IgD-negative memory B cell (primary cell): ENCODE data around the gene QRFP. TPM values are rescaled to one million over a fixed set of nuclear protein-coding genes. Genes with fewer than 3 reads are reported as not detected.
A peak's percentile ranks its signal among the peaks of the same experiment; 100 is the strongest.

Experiments
- H3K27ac Mint-ChIP-seq, 3 donors: one replicate each; pipeline ENCODE4 v1.8.0; 2020 to 2022; ENCODE audit warnings: mild to moderate bottlenecking in 3 of 3, mixed read lengths in 3 of 3, moderate library complexity in 1 of 3
- H3K27me3 Mint-ChIP-seq: one replicate; pipeline ENCODE4 v1.8.0; 2021; ENCODE audit warnings: mixed read lengths
- H3K36me3 Mint-ChIP-seq: one replicate; pipeline ENCODE4 v1.8.0; 2020; ENCODE audit warnings: mild to moderate bottlenecking, mixed read lengths
- H3K4me1 Mint-ChIP-seq, 3 donors: one replicate each; pipeline ENCODE4 v1.8.0; 2020 to 2022; ENCODE audit warnings: mixed read lengths in 3 of 3, mild to moderate bottlenecking in 1 of 3
- H3K4me3 Mint-ChIP-seq, 4 donors: one replicate each; pipeline ENCODE4 v1.8.0; 2020 to 2022; ENCODE audit warnings: mild to moderate bottlenecking in 4 of 4, mixed read lengths in 4 of 4, moderate library complexity in 3 of 4
- H3K9me3 Mint-ChIP-seq, 3 donors: one replicate each; pipeline ENCODE4 v1.8.0; 2020 to 2021; ENCODE audit warnings: mixed read lengths in 3 of 3, mild to moderate bottlenecking in 1 of 3
- polyA plus RNA-seq: library from polyadenylated mRNA; unstranded; fragments of 300-500 nt; fragmentation: Illumina TruSeq; gene quantifications from one replicate; pipeline ENCODE4 v1.2.3, GENCODE V29; 2021

The QRFP gene
- polyA plus RNA-seq, 1 donor from 2014 or later = not detected

DNA sequence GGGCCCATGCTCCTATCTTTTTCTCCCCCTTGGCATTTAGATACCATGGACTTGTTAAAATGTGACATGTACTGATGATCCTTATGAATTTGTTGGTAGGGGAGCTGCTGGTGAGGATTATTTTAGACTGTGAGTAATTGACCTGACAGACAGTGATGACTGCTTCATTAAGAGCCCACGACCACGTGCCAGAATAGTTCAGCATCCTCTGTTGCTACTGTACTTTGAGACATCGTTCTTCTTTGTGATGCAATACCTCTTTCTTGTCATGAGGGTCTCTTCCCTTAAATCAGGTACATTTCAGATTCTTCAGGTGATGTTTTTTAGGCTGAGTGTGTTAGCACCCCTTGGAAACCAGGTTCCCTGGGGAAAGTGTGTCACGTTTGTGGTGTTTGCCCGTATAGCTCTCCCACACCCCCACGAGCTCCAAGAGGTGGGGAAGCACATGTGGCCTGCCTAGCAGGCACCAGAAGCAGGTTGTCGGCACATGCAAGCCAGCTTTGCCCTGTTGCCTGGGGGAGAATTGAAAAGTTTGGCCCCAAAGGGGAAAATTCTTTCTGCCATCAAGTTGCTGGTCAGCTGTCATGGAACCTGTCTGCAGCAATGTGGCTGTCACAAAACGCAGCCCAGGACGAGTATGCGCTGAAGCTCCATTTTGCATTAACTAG lies 25.1 kb downstream of the QRFP start:
- no peaks in the 10 kb centered on the region for H3K9me3 Mint-ChIP-seq
- peaks cover 5 to 14% (median 9%) of the 10 kb centered on the region in 3 donors for H3K4me1 Mint-ChIP-seq
- no peaks in the 10 kb centered on the region for H3K27me3 Mint-ChIP-seq
- H3K27ac Mint-ChIP-seq = peak overlapping the region in 1 of 3 donors; percentile 2
- H3K4me3 Mint-ChIP-seq = no peak overlapping the region
- H3K36me3 Mint-ChIP-seq = peaks cover 5% of the 10 kb centered on the region

- Mint-ChIP-seq H3K27me3 (no peaks in the 10 kb centered on the region), H3K9me3 (no peaks in the 10 kb centered on the region), H3K27ac (peak overlapping the region in 1 of 3 donors; percentile 2), H3K36me3 (peaks cover 5% of the 10 kb centered on the region), H3K4me3 (peak overlapping the region in 1 of 4 donors; percentile 31), H3K4me1 (peaks cover 9 to 18% (median 12%) of the 10 kb centered on the region in 3 donors)
Measured at GRCh38 chr9:130870491-130871381, 25.9 kb downstream of the QRFP start.

GRCh38 chr9:130869250-130869649 lies 27.4 kb downstream of the QRFP start:
- H3K27ac Mint-ChIP-seq = no peak overlapping the region
- H3K4me1 Mint-ChIP-seq = peaks cover 9 to 18% (median 12%) of the 10 kb centered on the region in 3 donors
- H3K4me3 Mint-ChIP-seq = no peak overlapping the region
- H3K36me3 Mint-ChIP-seq = peaks cover 2% of the 10 kb centered on the region
- H3K9me3 Mint-ChIP-seq = no peaks in the 10 kb centered on the region
- no peaks in the 10 kb centered on the region for H3K27me3 Mint-ChIP-seq

DNA sequence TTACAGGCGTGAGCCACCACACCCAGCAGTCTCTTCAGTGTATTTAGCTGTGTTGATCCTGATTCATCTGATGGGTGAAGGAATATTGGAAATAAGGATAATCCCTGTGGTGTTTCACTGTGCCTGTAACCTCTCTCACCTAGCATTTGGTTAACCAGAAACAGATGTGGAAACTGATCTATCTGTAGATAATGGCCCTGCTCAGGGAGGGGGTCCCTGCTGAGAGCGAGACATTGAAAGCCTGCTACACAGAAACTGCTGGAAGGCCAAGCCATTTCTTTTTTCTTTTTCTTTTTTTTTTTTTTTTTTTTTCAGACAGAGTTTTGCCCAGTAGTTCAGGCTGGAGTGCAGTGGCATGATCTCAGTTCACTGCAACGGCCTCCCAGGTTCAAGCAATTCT lies 28.4 kb downstream of the QRFP start:
- Mint-ChIP-seq H3K4me3 (no peak overlapping the region), H3K27me3 (no peaks in the 10 kb centered on the region), H3K36me3 (peaks cover 2% of the 10 kb centered on the region), H3K9me3 (no peaks in the 10 kb centered on the region), H3K4me1 (peaks cover 9 to 18% (median 12%) of the 10 kb centered on the region in 3 donors), H3K27ac (no peak overlapping the region)

DNA sequence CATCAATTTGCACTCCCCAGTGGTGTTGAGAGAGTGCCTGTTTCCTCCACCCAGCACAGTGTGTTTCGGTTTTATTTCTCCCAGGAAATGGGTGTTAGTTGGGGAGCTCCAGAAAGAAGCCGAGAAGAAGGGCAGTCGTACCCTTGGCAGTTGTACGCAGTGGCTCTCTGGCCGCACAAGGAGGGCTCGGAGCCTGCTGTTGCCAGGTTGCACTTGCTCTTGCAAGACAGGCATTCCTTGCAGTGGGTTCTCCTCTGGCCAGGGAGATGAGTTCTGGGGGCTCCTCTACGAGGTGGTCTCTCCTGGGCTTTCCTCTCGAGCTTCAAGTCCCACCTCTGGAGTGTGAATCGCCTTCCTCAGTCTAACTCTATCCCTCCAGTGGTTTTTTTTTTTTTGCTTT lies 29.1 kb downstream of the QRFP start:
- Mint-ChIP-seq H3K27me3 (no peaks in the 10 kb centered on the region), H3K4me1 (peaks cover 9 to 18% (median 12%) of the 10 kb centered on the region in 3 donors), H3K36me3 (peaks cover 2% of the 10 kb centered on the region), H3K4me3 (no peak overlapping the region), H3K9me3 (no peaks in the 10 kb centered on the region), H3K27ac (no peak overlapping the region)

DNA sequence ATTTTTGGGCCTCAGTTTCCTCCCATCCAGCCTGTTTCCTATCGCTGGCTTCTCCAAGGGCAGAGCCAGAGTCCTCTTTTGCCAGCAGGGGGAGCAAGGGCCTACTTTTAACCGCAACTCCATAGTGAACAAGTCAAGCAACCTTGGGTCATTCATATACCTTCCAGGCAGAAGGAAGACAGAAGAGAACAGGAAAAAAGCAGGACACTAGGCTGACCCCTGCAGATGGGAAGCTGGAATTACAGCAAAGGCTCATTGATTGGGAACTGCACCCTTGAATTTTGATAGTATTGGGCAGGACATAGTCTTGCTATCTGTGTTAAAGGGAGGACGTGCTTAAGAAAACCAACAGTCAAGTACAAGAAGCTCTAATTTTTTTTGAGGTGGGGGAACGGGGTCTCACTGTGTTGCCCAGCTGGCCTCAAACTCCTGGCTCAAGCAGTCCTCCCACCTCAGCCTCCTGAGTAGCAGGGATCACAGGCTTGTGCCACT lies 30.1 kb downstream of the QRFP start:
- no peak overlapping the region for H3K4me3 Mint-ChIP-seq
- peak overlapping the region in 1 of 3 donors; percentile 69 for H3K27ac Mint-ChIP-seq

GRCh38 chr9:130865921-130866320 lies 30.7 kb downstream of the QRFP start:
- no peak overlapping the region for H3K27ac Mint-ChIP-seq
- no peaks in the 10 kb centered on the region for H3K36me3 Mint-ChIP-seq
- no peaks in the 10 kb centered on the region for H3K27me3 Mint-ChIP-seq
- H3K4me1 Mint-ChIP-seq = peaks cover 6 to 14% (median 6%) of the 10 kb centered on the region in 3 donors
- H3K4me3 Mint-ChIP-seq = no peak overlapping the region
- H3K9me3 Mint-ChIP-seq = no peaks in the 10 kb centered on the region

More for the DNA sequence above, 30.1 kb downstream of the QRFP start:
- H3K9me3 Mint-ChIP-seq = no peaks in the 10 kb centered on the region
- H3K27me3 Mint-ChIP-seq = no peaks in the 10 kb centered on the region
- H3K4me1 Mint-ChIP-seq = peaks cover 9 to 18% (median 12%) of the 10 kb centered on the region in 3 donors
- no peaks in the 10 kb centered on the region for H3K36me3 Mint-ChIP-seq

- Mint-ChIP-seq H3K27me3 (no peaks in the 10 kb centered on the region), H3K4me3 (no peak overlapping the region), H3K9me3 (no peaks in the 10 kb centered on the region), H3K36me3 (no peaks in the 10 kb centered on the region), H3K4me1 (peaks cover 3 to 5% (median 3%) of the 10 kb centered on the region in 3 donors), H3K27ac (no peak overlapping the region)
Measured at GRCh38 chr9:130864541-130864940, 32.1 kb downstream of the QRFP start.

GRCh38 chr9:130862747-130863146 lies 33.9 kb downstream of the QRFP start:
- Mint-ChIP-seq H3K36me3 (no peaks in the 10 kb centered on the region), H3K9me3 (no peaks in the 10 kb centered on the region), H3K27me3 (no peaks in the 10 kb centered on the region), H3K27ac (peak overlapping the region in 1 of 3 donors; percentile 67), H3K4me1 (peaks cover 3 to 5% (median 3%) of the 10 kb centered on the region in 3 donors), H3K4me3 (no peak overlapping the region)

DNA sequence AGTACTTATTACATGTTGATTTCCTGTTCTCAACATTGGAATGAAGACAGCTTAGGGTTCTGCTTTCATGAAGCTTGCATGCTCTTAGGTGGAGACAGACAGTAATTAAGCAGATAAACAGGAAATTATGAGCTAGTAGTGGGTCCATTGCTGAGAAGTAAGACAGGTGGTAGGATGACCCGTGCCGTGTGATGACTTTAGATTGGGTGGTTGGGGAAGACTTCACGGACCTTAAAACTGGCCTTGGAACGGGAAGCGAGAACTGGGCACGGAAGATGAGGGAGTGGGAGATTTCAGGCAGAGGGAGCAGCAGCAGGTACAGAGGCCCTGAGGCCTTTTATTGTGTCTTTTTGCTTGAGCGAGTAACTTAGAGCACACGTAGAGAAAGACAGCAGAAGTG lies 34.4 kb downstream of the QRFP start:
- Mint-ChIP-seq H3K9me3 (no peaks in the 10 kb centered on the region), H3K4me1 (peaks cover 3 to 5% (median 3%) of the 10 kb centered on the region in 3 donors), H3K27ac (peak overlapping the region in 1 of 3 donors; percentile 39), H3K36me3 (no peaks in the 10 kb centered on the region), H3K4me3 (no peak overlapping the region), H3K27me3 (no peaks in the 10 kb centered on the region)

DNA sequence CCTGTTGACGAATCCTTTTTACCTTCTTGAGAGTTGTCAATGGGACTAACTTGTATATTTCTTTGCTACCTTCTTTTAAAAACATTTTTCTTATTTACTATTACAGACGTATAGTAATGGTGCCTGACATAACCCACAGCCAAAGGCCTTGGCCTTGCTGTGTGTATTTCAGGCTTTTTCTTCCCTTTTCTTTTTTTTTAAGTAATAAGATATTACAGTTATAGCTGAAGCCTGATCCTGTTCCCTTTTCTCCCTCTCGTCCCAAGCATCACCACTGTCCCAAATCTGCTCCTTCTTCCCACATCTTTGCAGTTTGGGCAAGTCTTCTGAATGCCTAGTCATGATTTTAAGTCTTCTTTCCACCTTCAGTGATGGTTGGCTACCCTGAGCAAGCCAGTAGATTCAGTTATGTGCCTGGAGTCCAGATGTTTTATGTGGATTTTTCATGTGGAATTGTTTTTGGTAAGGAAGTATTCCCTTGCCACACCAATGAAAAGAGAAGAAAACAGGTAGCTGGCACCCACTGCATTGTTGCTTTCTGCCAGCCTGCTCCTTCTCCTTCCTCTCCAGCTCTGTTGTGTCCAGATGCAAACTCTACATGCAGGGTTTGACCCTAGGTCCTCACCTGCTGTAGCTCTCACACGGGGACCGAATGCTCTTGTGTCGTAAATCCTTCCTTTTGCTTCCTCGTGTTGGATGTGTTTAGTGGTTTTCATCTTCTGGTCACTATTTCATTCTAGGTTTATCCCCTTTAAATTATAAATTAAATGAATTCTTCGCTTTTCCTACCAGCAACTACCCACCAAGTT lies 35.0 kb downstream of the QRFP start:
- H3K4me3 Mint-ChIP-seq = no peak overlapping the region
- H3K27ac Mint-ChIP-seq = no peak overlapping the region
- H3K4me1 Mint-ChIP-seq = peaks cover 3 to 5% (median 3%) of the 10 kb centered on the region in 3 donors
- no peaks in the 10 kb centered on the region for H3K36me3 Mint-ChIP-seq
- no peaks in the 10 kb centered on the region for H3K27me3 Mint-ChIP-seq
- H3K9me3 Mint-ChIP-seq = no peaks in the 10 kb centered on the region

DNA sequence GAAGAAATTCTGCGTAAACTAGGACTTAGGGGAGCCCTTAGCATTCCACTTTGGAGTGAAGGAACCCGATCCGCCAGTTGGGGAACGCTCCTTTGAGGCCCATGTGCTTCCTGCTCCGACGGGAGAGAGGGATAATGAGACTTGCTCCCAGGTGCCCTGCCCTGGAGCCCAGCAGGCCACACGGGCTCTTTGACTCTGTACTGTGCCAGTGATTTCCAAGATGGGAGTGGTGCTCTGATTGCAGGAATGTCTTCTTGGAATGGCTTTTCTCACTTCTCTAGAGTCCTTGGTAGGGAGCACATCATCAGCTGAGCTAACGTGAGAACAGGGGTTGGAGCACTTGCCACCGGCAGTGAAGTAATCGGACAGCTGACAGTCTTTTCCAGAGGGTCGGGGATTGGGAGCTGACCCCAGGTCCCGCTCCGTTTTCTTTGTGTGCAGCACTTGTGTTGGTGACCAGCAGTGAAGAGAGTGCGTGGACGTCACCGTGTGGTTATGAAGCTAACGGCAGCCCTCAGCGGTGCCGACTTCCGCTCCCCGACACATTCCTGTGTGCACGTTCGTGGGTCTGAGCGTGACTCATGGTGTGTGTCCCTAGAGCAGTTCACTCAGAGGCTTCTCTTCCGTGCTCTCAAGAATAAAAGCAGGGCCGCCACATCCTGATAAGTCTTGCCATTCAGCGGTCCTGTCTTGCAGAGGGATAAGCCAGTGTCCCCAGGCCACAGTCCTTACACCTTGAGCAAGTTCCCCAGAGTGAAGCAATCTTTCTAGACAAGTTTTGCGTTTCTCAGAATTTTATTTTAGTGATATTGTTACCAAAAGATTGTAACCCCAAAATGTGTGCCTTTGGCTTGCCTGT lies 35.9 kb downstream of the QRFP start:
- no peaks in the 10 kb centered on the region for H3K36me3 Mint-ChIP-seq
- no peaks in the 10 kb centered on the region for H3K4me1 Mint-ChIP-seq
- H3K27ac Mint-ChIP-seq = no peak overlapping the region
- no peak overlapping the region for H3K4me3 Mint-ChIP-seq
- no peaks in the 10 kb centered on the region for H3K27me3 Mint-ChIP-seq
- no peaks in the 10 kb centered on the region for H3K9me3 Mint-ChIP-seq

DNA sequence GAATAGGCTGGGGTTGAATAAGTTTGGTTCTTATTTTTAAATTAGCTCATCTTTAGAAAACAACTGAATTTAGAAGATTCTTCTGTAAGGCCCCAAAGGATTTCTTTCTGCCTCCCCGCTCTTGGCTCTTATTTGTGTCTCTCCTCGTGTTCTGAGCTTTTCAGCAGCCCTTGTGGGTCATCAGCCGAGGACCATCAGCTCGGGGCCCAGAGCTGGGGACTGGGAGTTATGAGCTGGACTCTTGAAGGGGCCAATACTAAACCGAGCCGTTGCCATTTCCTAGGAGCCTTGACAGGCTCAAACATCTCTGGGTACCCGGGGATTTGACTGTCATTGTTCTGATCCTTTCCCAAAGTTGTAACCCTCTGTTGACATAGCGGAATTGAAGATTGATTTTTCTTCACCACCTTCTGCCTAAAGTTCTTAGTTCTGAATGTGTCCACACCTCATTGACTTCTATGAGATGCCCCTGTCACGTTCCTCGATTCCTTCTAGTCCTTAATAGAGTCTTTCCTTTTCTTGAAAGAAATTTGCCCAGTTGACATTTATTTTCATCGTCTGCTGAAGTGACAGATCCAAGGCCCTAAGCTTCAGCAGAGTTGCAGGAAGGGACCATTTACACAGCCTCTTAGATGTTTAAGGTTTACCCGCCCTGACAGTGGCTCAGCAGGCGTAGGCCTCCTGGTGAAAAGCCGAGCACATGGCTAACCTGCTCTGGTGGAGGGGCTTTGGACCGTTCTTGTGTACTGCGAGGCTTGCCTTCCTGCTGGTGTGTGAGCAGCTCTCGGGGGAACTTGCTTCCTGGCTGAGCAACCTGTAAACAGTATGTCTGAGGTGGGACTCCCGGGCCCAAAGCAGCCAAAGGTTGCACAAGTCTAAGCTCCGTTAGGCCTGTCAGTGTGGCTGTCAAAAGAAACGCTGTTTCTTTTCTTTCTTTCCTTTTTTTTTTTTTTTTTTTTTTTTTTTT lies 37.6 kb downstream of the QRFP start:
- no peaks in the 10 kb centered on the region for H3K27me3 Mint-ChIP-seq
- H3K4me3 Mint-ChIP-seq = no peak overlapping the region
- no peaks in the 10 kb centered on the region for H3K4me1 Mint-ChIP-seq
- no peak overlapping the region for H3K27ac Mint-ChIP-seq
- no peaks in the 10 kb centered on the region for H3K9me3 Mint-ChIP-seq
- H3K36me3 Mint-ChIP-seq = peaks cover 1% of the 10 kb centered on the region
